Raji (cell line): ENCODE results near the gene GDF10.

Source experiments
- POLR2A ChIP-seq: IDR thresholded peaks from 2 replicates; pipeline ENCODE4 v1.6.1; 2011; ENCODE audit warnings: low read depth, low read length, control low read depth; ENCODE audit not compliant: insufficient read depth

The GDF10 gene

DNA sequence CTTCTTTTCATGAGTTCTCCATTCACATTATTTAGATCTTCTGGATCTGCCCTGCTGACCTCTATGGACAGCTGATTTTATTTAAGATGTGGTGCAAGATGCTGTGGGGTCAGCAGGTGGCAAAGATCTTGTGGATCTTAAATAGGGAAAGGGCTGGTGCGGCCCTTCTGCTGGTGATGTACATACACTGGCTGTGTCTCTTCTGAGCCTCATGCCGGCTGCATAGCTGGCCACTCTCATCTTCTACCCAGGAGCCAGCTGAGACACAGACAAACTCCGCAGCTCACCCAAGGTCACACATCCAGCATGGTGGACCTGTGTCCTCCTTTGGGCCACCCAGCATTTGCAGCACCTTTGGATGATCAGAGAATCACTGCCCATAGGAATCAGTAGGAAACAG is 57.9 kb downstream of the GDF10 start:
- no peak for TF ChIP-seq POLR2A

DNA sequence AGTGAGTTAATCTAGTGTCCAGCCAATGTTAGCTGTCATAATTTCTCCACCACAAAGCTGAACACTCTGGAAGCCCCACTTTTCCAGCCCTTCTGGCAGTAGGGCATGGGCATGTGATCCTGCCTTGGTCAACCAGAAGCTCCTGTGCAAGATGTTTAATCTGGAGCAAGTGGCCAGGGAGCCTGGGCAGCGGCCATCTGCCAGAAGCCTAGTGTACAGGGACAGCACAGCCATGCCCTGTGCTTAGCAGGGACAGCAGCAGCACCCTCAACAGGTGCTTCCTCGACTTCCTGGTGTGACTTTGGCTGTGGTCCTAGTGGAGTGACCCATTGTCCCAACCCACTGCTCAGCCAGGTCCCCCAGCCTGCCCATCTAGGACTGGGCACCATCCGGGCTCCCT is 58.5 kb downstream of the GDF10 start:
- TF ChIP-seq POLR2A = no peak

DNA sequence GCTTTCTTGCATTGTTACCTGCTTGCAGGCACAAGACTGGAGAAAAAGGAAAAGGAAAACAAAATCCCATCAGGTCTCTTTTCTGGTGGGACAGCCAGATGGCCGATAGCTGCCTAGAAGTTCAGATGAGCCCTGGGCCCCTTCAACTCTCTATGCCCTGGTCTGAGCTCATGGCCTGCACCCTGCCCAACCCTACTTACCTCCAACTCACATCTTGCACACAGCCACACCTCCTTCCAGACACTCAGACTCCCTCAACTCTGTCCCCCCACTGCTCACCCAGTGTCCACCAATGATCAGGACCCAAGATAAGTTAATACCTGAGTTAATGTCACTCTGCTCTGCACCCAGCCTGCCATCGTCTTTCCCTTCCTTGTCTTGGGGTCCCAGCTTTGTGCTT is 59.1 kb downstream of the GDF10 start:
- no peak for TF ChIP-seq POLR2A

DNA sequence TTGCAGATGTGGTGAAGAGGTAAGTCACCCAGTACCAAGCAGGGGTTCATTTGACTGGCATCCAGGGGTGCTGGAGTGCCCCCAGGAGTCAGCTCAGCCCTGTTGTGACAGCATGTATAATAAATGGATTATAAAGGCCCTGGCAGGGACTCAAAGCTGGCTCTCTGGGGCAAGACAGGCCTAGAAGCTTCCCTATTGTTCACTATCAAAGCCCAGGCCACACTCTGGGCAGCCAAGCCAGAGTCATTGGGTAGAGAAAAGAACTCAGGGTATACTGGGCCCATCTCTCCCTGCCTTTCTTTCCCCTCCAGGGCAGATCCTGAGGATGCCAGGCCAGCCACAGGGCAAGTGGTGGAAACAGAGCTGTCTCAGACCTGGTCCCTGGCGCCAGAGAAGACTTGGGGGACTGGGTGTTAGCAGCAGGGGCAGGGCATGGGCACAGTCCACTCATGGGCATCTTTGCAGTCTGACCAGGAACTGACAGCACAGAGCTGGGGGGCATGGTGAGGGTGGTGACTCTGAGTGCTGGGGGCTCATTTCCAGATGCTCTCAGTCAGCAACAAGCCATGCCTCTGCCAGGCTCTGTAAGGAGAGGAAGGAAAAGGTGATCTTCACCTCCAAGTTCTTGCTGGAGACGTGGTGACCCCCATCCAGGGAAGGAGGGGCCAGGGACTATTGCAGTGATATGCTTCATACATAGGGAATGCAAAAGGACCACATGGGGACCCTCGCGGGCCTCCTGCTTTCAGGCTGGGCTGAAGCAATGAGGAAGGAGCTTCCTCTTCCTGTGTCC is 59.8 kb downstream of the GDF10 start:
- no peak for TF ChIP-seq POLR2A

DNA sequence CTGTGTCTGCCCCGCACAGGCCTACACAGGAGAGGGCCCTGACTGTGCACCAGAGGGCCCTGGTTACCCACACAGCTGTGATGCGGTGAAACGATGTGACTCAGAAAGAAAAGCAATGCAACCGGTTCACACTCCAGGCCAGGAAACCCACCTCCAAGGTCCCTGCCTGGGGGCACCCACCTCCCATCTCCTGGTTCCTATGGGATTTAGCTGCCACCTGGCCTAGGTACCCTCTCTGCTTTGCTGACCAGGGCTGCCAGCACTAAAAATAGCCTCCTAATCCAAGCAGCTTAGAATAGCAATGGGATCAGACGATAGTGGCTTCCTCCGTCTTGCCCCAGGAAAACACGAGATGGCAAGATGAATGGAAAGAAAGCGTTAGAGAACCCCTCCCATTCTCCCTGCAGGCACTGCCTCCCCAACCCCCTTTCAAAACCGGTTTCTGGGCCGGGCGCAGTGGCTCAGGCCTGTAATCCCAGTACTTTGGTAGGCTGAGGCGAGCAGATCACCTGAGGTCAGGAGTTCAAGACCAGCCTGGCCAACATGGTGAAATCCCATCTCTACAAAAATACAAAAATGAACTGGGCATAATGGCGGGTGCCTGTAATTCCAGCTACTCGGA is 60.5 kb downstream of the GDF10 start:
- TF ChIP-seq POLR2A = no peak

DNA sequence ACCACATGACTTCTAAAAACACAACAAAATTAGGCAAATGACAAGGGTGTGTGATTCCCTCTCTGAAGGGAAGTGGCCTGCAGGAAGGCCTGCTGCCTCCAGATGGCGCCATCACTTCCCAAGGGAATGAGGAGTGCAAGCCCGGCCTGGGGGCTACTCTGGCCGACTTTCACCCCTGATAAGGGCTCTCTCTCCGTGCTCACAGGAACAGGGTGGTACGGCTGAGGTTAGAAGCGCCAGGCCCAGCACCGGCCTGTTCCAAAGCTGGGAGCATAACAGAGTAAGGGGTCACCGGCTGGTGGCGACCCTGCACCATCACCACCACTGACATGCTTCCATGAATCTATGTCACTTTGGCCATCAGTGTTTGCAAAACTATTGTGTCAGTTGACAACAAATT is 61.3 kb downstream of the GDF10 start:
- no peak for TF ChIP-seq POLR2A

DNA sequence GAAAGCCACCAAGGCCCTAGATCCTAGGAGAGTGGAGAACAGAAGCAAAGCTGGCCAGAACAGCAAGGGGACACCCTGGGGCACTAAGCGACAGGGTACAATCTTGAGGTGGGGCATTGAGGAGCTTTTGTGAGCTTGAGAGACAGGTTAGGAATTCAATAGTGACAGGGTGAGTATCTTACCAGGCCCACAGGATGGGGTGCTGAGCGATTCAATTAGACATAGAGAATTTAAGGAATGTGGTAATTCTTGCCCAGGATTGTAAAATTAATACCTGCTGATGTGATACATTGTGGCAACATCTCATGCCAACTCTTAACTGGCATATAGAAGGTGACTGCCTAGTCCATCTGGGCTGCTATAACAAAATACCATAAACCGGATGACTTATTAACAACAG is 62.2 kb downstream of the GDF10 start:
- no peak for TF ChIP-seq POLR2A
